HG03520 (cell line): ENCODE data around the gene CUBN.

Experiments used
- ATAC-seq: cut with Tn5 transposase; IDR thresholded peaks from one replicate; pipeline ENCODE4 v1.9.1; 2021; ENCODE audit warnings: mild to moderate bottlenecking, moderate library complexity; ENCODE audit not compliant: unreplicated experiment

The CUBN gene

GRCh38 chr10:17075533-17076359 is 53.9 kb downstream of the CUBN start:
- no peak for ATAC-seq

- no peak for ATAC-seq
Observed at GRCh38 chr10:17074541-17074847, 55.1 kb downstream of the CUBN start.

- no peak for ATAC-seq
Observed at GRCh38 chr10:17073725-17074540, 55.7 kb downstream of the CUBN start.

- ATAC-seq: no peak
Observed at GRCh38 chr10:17068953-17069352, 60.7 kb downstream of the CUBN start.

- no peak for ATAC-seq
Observed at GRCh38 chr10:17067376-17068264, 62.0 kb downstream of the CUBN start.

- no peak for ATAC-seq
Observed at GRCh38 chr10:17066807-17067206, 62.8 kb downstream of the CUBN start.

GRCh38 chr10:17066000-17066399 is 63.6 kb downstream of the CUBN start:
- ATAC-seq: no peak

- no peak for ATAC-seq
Observed at GRCh38 chr10:17065273-17065672, 64.3 kb downstream of the CUBN start.

GRCh38 chr10:17064435-17064834 is 65.2 kb downstream of the CUBN start:
- ATAC-seq: no peak

GRCh38 chr10:17062955-17063484 is 66.6 kb downstream of the CUBN start:
- ATAC-seq: no peak

- ATAC-seq: no peak
Observed at GRCh38 chr10:17062493-17062892, 67.1 kb downstream of the CUBN start.

- no peak for ATAC-seq
Observed at GRCh38 chr10:17062009-17062408, 67.6 kb downstream of the CUBN start.

- no peak for ATAC-seq
Observed at GRCh38 chr10:17061418-17061817, 68.2 kb downstream of the CUBN start.

- no peak for ATAC-seq
Observed at GRCh38 chr10:17060289-17060688, 69.3 kb downstream of the CUBN start.

- ATAC-seq: no peak
Observed at GRCh38 chr10:17059197-17059688, 70.4 kb downstream of the CUBN start.

GRCh38 chr10:17058093-17058492 is 71.5 kb downstream of the CUBN start:
- ATAC-seq: no peak

- ATAC-seq: no peak
Observed at GRCh38 chr10:17056781-17057428, 72.7 kb downstream of the CUBN start.

- no peak for ATAC-seq
Observed at GRCh38 chr10:17053513-17053912, 76.1 kb downstream of the CUBN start.

- no peak for ATAC-seq
Observed at GRCh38 chr10:17053061-17053460, 76.5 kb downstream of the CUBN start.

- no peak for ATAC-seq
Observed at GRCh38 chr10:17051851-17052250, 77.8 kb downstream of the CUBN start.
